Mammary epithelial cell (primary cell): Measurements from ENCODE around the gene GPR180.

Experiments
- CTCF ChIP-seq, 2 donors: IDR thresholded peaks in 1 of 2; conservative IDR thresholded peaks in 1 of 2; 2 replicates each; pipeline ENCODE4 v1.5.1; 2011 to 2012; ENCODE audit warnings: inconsistent platforms in 2 of 2, low read length in 2 of 2, mild to moderate bottlenecking in 2 of 2, control low read depth in 1 of 2, low read depth in 1 of 2; ENCODE audit not compliant: insufficient read depth in 1 of 2; ENCODE audit errors: extremely low read depth in 1 of 2
- EZH2 ChIP-seq: IDR thresholded peaks from 2 replicates; pipeline ENCODE4 v1.6.1; 2012; ENCODE audit warnings: low read length, inconsistent platforms, borderline replicate concordance

GRCh38 chr13:94679614-94680013 lies 78.0 kb downstream of the GPR180 start:
- no peak for TF ChIP-seq CTCF (conservative IDR thresholded peaks at IDR 0.05 in 1 of 2, IDR thresholded peaks at IDR 0.05 in 1 of 2; ENCODE audit: extremely low read depth in 1 of 2, insufficient read depth in 1 of 2, low read depth in 1 of 2, low read length in 2 of 2)
- no peak for TF ChIP-seq EZH2
